Gastroesophageal sphincter (tissue), 4 donors: ENCODE data around the gene AGTRAP. TPM values are rescaled to one million over a fixed set of nuclear protein-coding genes. Genes with fewer than 3 reads are reported as not detected.

ENCODE experiments used
- ATAC-seq: fragments of 150-250 bp; one replicate; pipeline ENCODE4 v1.9.1; 2016; ENCODE audit warnings: mild to moderate bottlenecking, moderate library complexity
- H3K27ac ChIP-seq, 4 donors: fragments of 200-600 bp; sonication (generic) in 3 of 4; 1 replicate in 3 of 4; 2 replicates in 1 of 4; pipeline ENCODE4 v1.5.1; 2016 to 2019
- H3K27me3 ChIP-seq: fragments of 200-600 bp; sonication (generic); one replicate; pipeline ENCODE4 v1.5.1; 2019
- H3K36me3 ChIP-seq, 2 donors: fragments of 200-600 bp; sonication (generic); one replicate each; pipeline ENCODE4 v1.5.1; 2019; ENCODE audit warnings: control low read depth in 1 of 2
- H3K4me1 ChIP-seq, 3 donors: fragments of 200-600 bp; sonication (generic); 1 replicate in 2 of 3; 2 replicates in 1 of 3; pipeline ENCODE4 v1.5.1; 2016 to 2019; ENCODE audit warnings: control low read depth in 2 of 3
- H3K4me3 ChIP-seq, 2 donors: fragments of 200-600 bp; sonication (generic); one replicate each; pipeline ENCODE4 v1.5.1; 2019; ENCODE audit warnings: mild to moderate bottlenecking in 1 of 2, moderate library complexity in 1 of 2
- H3K9me3 ChIP-seq, 3 donors: fragments of 200-600 bp; sonication (generic); one replicate each; pipeline ENCODE4 v1.5.1; 2017 to 2019; ENCODE audit warnings: control low read depth in 2 of 3
- EP300 ChIP-seq: sonication (generic); formaldehyde crosslinking; IDR thresholded peaks from one replicate; pipeline ENCODE4 v1.6.1; 2017; ENCODE audit warnings: antibody characterized with exemption, mild to moderate bottlenecking
- POLR2A ChIP-seq, 2 donors: fragments of 450-650 bp; IDR thresholded peaks; one replicate each; pipeline ENCODE4 v1.6.1; 2017; ENCODE audit warnings: antibody characterized with exemption in 2 of 2, mild to moderate bottlenecking in 2 of 2, moderate library complexity in 1 of 2
- POLR2AphosphoS5 ChIP-seq: sonication (generic); formaldehyde crosslinking; IDR thresholded peaks from one replicate; pipeline ENCODE4 v1.6.1; 2017; ENCODE audit warnings: antibody characterized with exemption
- WGBS, 2 donors: methylation state at CpG; one replicate each; pipeline ENCODE4 v1.1.5; 2018; ENCODE audit warnings: low coverage in 1 of 2; 5-methylcytosine and 5-hydroxymethylcytosine counted together
- total RNA-seq, 4 donors: library from RNA; depleted of rRNA; stranded (reverse); fragments of >200 nt; gene quantifications; one replicate each; pipeline ENCODE4 v1.1.0, GENCODE V29; 2016
- TF ChIP-seq, protein P1 (sequence below), 4 experiments: fragments of 200-600 bp in 2 of 4; fragments of 450-650 bp in 2 of 4; sonication (generic) in 1 of 4; IDR thresholded peaks; one replicate each; pipeline ENCODE4 v1.5.1; 2017 to 2019; ENCODE audit warnings: antibody characterized with exemption in 4 of 4, mild to moderate bottlenecking in 2 of 4, moderate library complexity in 2 of 4

The AGTRAP gene
- total RNA-seq, 4 donors from 2014 or later: 32.2 to 56.4 (median 40.5) TPM

DNA sequence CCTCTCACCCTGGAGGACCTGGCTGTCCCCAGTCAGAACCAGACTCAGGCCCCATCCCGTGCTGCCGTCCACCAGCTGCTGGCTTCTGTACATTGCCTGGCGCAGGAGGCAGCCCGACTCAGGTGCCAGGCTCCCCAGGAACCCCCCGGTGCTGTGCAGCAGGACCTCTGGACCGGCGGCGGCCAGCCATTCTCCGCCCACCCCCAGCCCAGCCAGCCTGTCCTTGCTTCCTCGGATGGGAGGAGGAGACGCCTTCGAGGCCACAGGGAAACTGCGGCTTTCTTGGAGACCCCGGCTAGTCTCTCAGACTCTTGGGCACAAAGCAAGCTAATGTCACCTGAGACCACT, 30.5 kb downstream of the AGTRAP start:
- Histone ChIP-seq H3K4me3 (no peak overlapping the region), H3K27ac (no peak overlapping the region), H3K4me1 (peaks cover 0 to 9% (median 0%) of the 10 kb centered on the region in 3 donors), H3K9me3 (no peaks in the 10 kb centered on the region), H3K27me3 (peaks cover 56% of the 10 kb centered on the region), H3K36me3 (no peaks in the 10 kb centered on the region)
- ATAC-seq: no peak
- 60% methylated on average over 3 of the region's 14 CpGs; no CpG with 5 or more reads in 1 of the 2 donors for WGBS, 2 donors
- no peak for TF ChIP-seq POLR2A (IDR thresholded peaks at IDR 0.05)
- TF ChIP-seq POLR2AphosphoS5: no peak
- TF ChIP-seq EP300: no peak
- TF ChIP-seq, protein P1, sequence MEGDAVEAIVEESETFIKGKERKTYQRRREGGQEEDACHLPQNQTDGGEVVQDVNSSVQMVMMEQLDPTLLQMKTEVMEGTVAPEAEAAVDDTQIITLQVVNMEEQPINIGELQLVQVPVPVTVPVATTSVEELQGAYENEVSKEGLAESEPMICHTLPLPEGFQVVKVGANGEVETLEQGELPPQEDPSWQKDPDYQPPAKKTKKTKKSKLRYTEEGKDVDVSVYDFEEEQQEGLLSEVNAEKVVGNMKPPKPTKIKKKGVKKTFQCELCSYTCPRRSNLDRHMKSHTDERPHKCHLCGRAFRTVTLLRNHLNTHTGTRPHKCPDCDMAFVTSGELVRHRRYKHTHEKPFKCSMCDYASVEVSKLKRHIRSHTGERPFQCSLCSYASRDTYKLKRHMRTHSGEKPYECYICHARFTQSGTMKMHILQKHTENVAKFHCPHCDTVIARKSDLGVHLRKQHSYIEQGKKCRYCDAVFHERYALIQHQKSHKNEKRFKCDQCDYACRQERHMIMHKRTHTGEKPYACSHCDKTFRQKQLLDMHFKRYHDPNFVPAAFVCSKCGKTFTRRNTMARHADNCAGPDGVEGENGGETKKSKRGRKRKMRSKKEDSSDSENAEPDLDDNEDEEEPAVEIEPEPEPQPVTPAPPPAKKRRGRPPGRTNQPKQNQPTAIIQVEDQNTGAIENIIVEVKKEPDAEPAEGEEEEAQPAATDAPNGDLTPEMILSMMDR (IDR thresholded peaks at IDR 0.05): no peak

DNA sequence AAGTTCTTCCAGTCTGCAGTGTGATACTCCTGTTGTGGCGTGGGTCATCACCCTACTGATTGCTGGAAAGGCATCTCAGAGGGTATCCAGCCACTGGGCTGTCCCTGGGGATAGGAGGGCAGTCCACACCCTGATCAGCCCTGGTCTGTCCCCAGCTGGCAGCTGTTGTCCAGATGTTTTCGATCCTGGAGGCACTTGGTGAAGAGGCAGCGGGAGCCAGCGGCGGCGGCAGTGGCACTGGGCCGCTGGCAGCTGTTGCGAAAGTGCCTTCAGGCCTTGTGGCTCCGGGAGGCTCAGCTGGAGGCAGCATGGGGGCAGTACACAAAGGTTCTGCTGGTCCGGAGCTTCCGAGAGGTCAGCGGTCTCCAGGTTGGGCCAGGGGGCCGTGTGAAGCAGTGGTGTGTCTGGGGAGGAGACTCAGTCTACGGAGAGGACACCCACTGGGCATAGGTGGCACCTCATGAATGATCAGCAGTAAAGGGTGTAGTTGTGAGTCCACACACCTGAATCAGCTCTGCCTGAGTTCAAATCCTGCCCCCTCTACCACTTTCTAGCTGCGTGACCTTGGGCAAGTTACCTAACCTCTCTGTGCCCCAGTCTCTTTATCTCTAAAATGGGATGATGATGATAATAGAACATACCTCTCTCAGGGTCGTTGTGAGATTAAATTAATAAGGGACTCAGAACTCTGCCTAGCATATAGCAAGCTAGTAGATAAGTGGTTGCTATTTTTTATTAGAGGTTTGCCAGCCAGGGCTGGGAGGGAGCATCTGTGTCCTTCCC, 32.2 kb downstream of the AGTRAP start:
- H3K4me3 ChIP-seq: no peak overlapping the region
- H3K4me1 ChIP-seq: no peaks in the 10 kb centered on the region
- no peak overlapping the region for H3K27ac ChIP-seq
- H3K36me3 ChIP-seq: no peaks in the 10 kb centered on the region
- 100% methylated on average over 1 to 2 of the region's 16 CpGs for WGBS, 2 donors
- ATAC-seq: no peak
- TF ChIP-seq, protein P1 (IDR thresholded peaks at IDR 0.05): no peak
- TF ChIP-seq POLR2A (IDR thresholded peaks at IDR 0.05): no peak
- TF ChIP-seq POLR2AphosphoS5: no peak
- TF ChIP-seq EP300: no peak
- no peaks in the 10 kb centered on the region for H3K9me3 ChIP-seq
- H3K27me3 ChIP-seq: peaks cover 48% of the 10 kb centered on the region

DNA sequence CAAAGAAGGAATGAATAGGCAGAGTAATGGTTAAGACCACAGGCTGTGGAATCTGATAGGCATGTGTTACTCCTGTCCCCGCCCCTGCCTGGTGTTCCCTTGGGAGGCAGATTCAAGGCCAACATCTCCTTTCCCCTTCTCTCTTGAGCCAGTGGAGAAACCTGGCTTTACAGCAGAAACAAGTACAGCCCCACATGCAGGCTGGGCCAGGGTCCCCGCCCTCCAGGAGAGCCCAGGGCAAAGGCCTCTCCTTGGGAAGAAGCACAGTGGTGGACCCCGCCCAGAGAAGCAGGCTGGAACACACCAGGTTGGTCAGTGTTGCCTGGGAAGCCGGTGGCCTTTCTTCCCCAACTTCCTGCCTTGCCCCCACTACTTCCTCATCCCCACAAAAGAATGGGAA, 32.9 kb downstream of the AGTRAP start:
- no peaks in the 10 kb centered on the region for H3K36me3 ChIP-seq
- no peak for ATAC-seq
- peaks cover 42% of the 10 kb centered on the region for H3K27me3 ChIP-seq
- WGBS, 2 donors: 40% methylated on average over 1 of the region's 4 CpGs; no CpG with 5 or more reads in 1 of the 2 donors
- no peak overlapping the region for H3K27ac ChIP-seq
- no peaks in the 10 kb centered on the region for H3K9me3 ChIP-seq
- TF ChIP-seq EP300 (no peak), POLR2AphosphoS5 (no peak), POLR2A (IDR thresholded peaks at IDR 0.05) (no peak)
- TF ChIP-seq, protein P1 (IDR thresholded peaks at IDR 0.05): no peak
- H3K4me1 ChIP-seq: no peaks in the 10 kb centered on the region
- H3K4me3 ChIP-seq: no peak overlapping the region

DNA sequence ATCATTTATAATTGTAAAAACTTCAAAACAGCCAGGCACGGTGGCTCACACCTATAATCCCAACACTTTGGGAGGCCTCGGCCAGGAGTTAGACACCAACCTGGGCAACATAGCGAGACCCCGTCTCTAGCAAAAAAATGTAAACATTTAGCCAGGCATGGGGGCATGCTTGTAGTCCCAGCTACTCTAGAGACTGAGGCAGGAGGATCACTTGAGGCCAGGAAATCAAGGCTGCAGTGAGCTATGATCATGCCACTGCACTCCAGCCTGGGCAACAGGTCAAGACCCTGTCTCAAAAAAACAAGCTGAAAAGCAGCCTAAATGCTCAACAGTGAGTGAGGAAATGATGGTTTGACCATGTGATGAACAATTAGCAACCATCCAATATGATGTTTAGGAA, 33.3 kb downstream of the AGTRAP start:
- H3K9me3 ChIP-seq: no peaks in the 10 kb centered on the region
- no peak for TF ChIP-seq EP300
- no peak for TF ChIP-seq POLR2AphosphoS5
- no peak for TF ChIP-seq POLR2A (IDR thresholded peaks at IDR 0.05)
- TF ChIP-seq, protein P1 (IDR thresholded peaks at IDR 0.05): no peak
- H3K4me1 ChIP-seq: no peaks in the 10 kb centered on the region
- H3K27me3 ChIP-seq: peaks cover 38% of the 10 kb centered on the region
- 52 to 63% methylated on average over 3 to 4 of the region's 4 CpGs for WGBS, 2 donors
- H3K27ac ChIP-seq: no peak overlapping the region
- no peak for ATAC-seq
- H3K4me3 ChIP-seq: no peak overlapping the region
- H3K36me3 ChIP-seq: no peaks in the 10 kb centered on the region

DNA sequence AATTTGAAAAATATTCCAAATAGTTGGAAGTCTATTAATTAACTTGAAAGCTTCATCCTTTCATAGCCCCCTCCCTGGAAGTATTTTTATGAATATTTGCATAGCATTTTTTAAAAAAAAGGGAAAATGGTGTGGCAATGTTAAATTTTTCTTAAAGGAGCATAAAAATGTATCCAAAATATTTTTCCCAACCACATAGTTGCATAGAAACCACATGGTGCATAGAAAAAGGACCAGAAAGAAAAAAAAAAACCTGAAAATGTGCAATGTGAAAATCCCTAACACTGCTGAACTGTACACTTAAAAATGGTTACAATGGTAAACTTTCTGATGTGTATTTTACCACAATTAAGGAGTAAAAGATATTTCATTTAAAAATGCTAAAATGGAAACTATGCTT, 34.1 kb downstream of the AGTRAP start:
- H3K27ac ChIP-seq: no peak overlapping the region
- no peak overlapping the region for H3K4me3 ChIP-seq
- no peaks in the 10 kb centered on the region for H3K36me3 ChIP-seq
- TF ChIP-seq POLR2A (IDR thresholded peaks at IDR 0.05) (no peak), EP300 (no peak), POLR2AphosphoS5 (no peak)
- TF ChIP-seq, protein P1 (IDR thresholded peaks at IDR 0.05): no peak
- peaks cover 33% of the 10 kb centered on the region for H3K27me3 ChIP-seq
- H3K4me1 ChIP-seq: no peaks in the 10 kb centered on the region
- no peaks in the 10 kb centered on the region for H3K9me3 ChIP-seq
- ATAC-seq: no peak
